Measurements from ENCODE around the gene LPCAT2.

DNA sequence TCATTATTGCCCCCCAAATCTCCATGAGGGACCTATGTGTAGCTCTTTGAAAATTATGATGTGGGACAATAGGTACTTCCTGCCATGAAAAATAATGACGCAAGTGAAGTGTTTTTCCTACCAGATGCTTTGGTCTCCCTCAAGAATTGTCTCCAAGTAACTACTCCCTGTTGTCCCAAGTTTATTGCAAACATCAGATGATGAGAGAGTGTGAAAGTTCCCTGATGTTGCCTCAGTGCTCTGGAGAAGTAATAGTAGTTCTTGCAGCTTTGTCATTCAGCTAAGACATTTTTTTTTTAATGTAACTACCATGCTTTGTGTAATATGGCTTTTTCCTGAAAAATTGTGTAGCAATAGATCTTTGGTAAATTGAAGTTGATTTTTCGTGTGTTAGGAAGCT, 20.1 kb downstream of the LPCAT2 start:
- TF ChIP-seq POLR2A (IDR thresholded peaks at IDR 0.05; ENCODE audit: low read length) (no peak), JUNB (IDR thresholded peaks at IDR 0.05) (no peak), EP300 (IDR thresholded peaks at IDR 0.05) (no peak), CHD2 (IDR thresholded peaks at IDR 0.05; ENCODE audit: low read length, partially characterized antibody) (no peak), RCOR1 (IDR thresholded peaks at IDR 0.05; ENCODE audit: low read depth, low read length) (no peak), MAZ (IDR thresholded peaks at IDR 0.05; ENCODE audit: borderline replicate concordance, low read depth, low read length) (no peak), NFE2L2 (conservative IDR thresholded peaks at IDR 0.05; ENCODE audit: low read length) (no peak), EHMT2 (IDR thresholded peaks at IDR 0.05; ENCODE audit: low read depth) (no peak)
- TF ChIP-seq, protein P1, sequence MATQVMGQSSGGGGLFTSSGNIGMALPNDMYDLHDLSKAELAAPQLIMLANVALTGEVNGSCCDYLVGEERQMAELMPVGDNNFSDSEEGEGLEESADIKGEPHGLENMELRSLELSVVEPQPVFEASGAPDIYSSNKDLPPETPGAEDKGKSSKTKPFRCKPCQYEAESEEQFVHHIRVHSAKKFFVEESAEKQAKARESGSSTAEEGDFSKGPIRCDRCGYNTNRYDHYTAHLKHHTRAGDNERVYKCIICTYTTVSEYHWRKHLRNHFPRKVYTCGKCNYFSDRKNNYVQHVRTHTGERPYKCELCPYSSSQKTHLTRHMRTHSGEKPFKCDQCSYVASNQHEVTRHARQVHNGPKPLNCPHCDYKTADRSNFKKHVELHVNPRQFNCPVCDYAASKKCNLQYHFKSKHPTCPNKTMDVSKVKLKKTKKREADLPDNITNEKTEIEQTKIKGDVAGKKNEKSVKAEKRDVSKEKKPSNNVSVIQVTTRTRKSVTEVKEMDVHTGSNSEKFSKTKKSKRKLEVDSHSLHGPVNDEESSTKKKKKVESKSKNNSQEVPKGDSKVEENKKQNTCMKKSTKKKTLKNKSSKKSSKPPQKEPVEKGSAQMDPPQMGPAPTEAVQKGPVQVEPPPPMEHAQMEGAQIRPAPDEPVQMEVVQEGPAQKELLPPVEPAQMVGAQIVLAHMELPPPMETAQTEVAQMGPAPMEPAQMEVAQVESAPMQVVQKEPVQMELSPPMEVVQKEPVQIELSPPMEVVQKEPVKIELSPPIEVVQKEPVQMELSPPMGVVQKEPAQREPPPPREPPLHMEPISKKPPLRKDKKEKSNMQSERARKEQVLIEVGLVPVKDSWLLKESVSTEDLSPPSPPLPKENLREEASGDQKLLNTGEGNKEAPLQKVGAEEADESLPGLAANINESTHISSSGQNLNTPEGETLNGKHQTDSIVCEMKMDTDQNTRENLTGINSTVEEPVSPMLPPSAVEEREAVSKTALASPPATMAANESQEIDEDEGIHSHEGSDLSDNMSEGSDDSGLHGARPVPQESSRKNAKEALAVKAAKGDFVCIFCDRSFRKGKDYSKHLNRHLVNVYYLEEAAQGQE (IDR thresholded peaks at IDR 0.05), result no peak
- TF ChIP-seq, protein P2, sequence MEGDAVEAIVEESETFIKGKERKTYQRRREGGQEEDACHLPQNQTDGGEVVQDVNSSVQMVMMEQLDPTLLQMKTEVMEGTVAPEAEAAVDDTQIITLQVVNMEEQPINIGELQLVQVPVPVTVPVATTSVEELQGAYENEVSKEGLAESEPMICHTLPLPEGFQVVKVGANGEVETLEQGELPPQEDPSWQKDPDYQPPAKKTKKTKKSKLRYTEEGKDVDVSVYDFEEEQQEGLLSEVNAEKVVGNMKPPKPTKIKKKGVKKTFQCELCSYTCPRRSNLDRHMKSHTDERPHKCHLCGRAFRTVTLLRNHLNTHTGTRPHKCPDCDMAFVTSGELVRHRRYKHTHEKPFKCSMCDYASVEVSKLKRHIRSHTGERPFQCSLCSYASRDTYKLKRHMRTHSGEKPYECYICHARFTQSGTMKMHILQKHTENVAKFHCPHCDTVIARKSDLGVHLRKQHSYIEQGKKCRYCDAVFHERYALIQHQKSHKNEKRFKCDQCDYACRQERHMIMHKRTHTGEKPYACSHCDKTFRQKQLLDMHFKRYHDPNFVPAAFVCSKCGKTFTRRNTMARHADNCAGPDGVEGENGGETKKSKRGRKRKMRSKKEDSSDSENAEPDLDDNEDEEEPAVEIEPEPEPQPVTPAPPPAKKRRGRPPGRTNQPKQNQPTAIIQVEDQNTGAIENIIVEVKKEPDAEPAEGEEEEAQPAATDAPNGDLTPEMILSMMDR (IDR thresholded peaks at IDR 0.05), result no peak
